HepG2 (cell line): Measurements from ENCODE around the gene ADH5. TPM values are rescaled to one million over a fixed set of nuclear protein-coding genes. Genes with fewer than 3 reads are reported as not detected.
A peak's percentile ranks its signal among the peaks of the same experiment; 100 is the strongest.
"Not testable (repeated sequence)": the region's sequence is repeated elsewhere in the genome, so short reads cannot be mapped to it uniquely, and the experiment has no call there.

Experiments used
- ATAC-seq: fragments of 200-7000 bp; cut with Tn5 transposase; 3 replicates; pipeline ENCODE4 v1.9.1; 2020; ENCODE audit warnings: mild to moderate bottlenecking, moderate library complexity
- BruUV-seq: library from RNA; stranded (reverse); fragments of 400-500 nt; replicated peaks from 2 replicates; lab custom pipeline; 2021; lab: Mats Ljungman, UMichigan
- CTCF ChIA-PET: fragments of 300-600 bp; formaldehyde crosslinking; extraction: SDS; loops from one replicate; lab custom pipeline; 2021; ENCODE audit warnings: low total read pairs, inconsistent platforms, low intra/inter-chr PET ratio; lab: Yijun Ruan, JAX
- POLR2A ChIA-PET: fragments of 350-600 bp; sonication (Branson Sonifier 250); formaldehyde crosslinking; loops from one replicate; lab custom pipeline; 2020; ENCODE audit warnings: antibody characterized with exemption, inconsistent platforms; lab: Yijun Ruan, JAX
- DNase-seq: peaks from one replicate; pipeline ENCODE4 v3.0.0-alpha.2; 2015; ENCODE audit warnings: low spot score
- FAIRE-seq: peaks from 3 replicates; lab custom pipeline; 2011; peaks lifted over from hg19 to GRCh38; lab: Jason Lieb, UNC
- H2AFZ ChIP-seq: one replicate; pipeline ENCODE4 v1.6.1; 2011; ENCODE audit warnings: low read length, inconsistent platforms
- H3K27ac ChIP-seq: fragments of 300-600 bp; 3 replicates; pipeline ENCODE4 v1.8.0; 2011; ENCODE audit warnings: mixed run types, mild to moderate bottlenecking, mixed read lengths, low read length, inconsistent platforms; ENCODE audit not compliant: insufficient read depth; ENCODE audit errors: extremely low read length
- H3K27me3 ChIP-seq, 2 experiments: fragments of 200-600 bp in 1 of 2; 2 replicates in 1 of 2; 3 replicates in 1 of 2; pipeline versions ENCODE4 v1.6.0 to v1.8.0; 2011; ENCODE audit warnings: low read length in 2 of 2, mild to moderate bottlenecking in 2 of 2, moderate library complexity in 2 of 2, inconsistent platforms in 1 of 2; ENCODE audit not compliant: insufficient read depth in 2 of 2, control insufficient read depth in 1 of 2
- H3K36me3 ChIP-seq, 2 experiments: fragments of 200-600 bp in 1 of 2; replicated peaks in 1 of 2; 2 replicates in 1 of 2; 3 replicates in 1 of 2; pipeline versions ENCODE4 v1.5.1 to v1.8.0; 2011; ENCODE audit warnings: low read length in 2 of 2, inconsistent platforms in 1 of 2; ENCODE audit not compliant: insufficient read depth in 2 of 2, control insufficient read depth in 1 of 2
- H3K4me1 ChIP-seq: 2 replicates; pipeline ENCODE4 v1.5.1; 2012; ENCODE audit warnings: low read length, inconsistent platforms; ENCODE audit not compliant: insufficient read depth
- H3K4me2 ChIP-seq: 2 replicates; pipeline ENCODE4 v1.6.0; 2011; ENCODE audit warnings: low read depth, low read length, inconsistent platforms
- H3K4me3 ChIP-seq, 3 experiments: fragments of 200-600 bp in 1 of 3; sonication (generic), shearing (Covaris generic) in 1 of 3; replicated peaks in 1 of 3; 2 replicates each; pipeline ENCODE4 v1.5.1; 2011 to 2016; ENCODE audit warnings: low read length in 3 of 3, inconsistent platforms in 2 of 3, low read depth in 2 of 3, mild to moderate bottlenecking in 2 of 3, control low read depth in 1 of 3, mixed read lengths in 1 of 3; ENCODE audit not compliant: insufficient read depth in 1 of 3
- H3K79me2 ChIP-seq: one replicate; pipeline ENCODE4 v1.6.1; 2011; ENCODE audit warnings: low read length, inconsistent platforms; ENCODE audit not compliant: insufficient read depth
- H3K9ac ChIP-seq: 2 replicates; pipeline ENCODE4 v1.6.0; 2011; ENCODE audit warnings: mild to moderate bottlenecking, low read depth, low read length, inconsistent platforms; ENCODE audit not compliant: insufficient read depth
- H3K9me3 ChIP-seq: 2 replicates; pipeline ENCODE4 v1.5.1; 2012; ENCODE audit warnings: mild to moderate bottlenecking, low read length
- H4K20me1 ChIP-seq: 2 replicates; pipeline ENCODE4 v1.6.0; 2011; ENCODE audit warnings: inconsistent platforms, mild to moderate bottlenecking, low read length, moderate library complexity; ENCODE audit not compliant: insufficient read depth
- ARID5B ChIP-seq: IDR thresholded peaks from 2 replicates; pipeline ENCODE4 v1.4.0; 2020; ENCODE audit warnings: mild to moderate bottlenecking, missing genetic modification reagents
- NR2F6 ChIP-seq, 2 experiments: IDR thresholded peaks; 2 replicates each; pipeline ENCODE4 v1.6.1; 2016; ENCODE audit warnings: antibody characterized with exemption in 1 of 2, mild to moderate bottlenecking in 1 of 2
- SALL1 ChIP-seq: sonication (generic); formaldehyde crosslinking; IDR thresholded peaks from 2 replicates; pipeline ENCODE4 v1.8.0; 2022; ENCODE audit warnings: mild to moderate bottlenecking, missing genetic modification reagents
- ZMYM4 ChIP-seq: sonication (generic); formaldehyde crosslinking; IDR thresholded peaks from 2 replicates; pipeline ENCODE4 v1.8.1; 2023; ENCODE audit warnings: mild to moderate bottlenecking, missing genetic modification reagents
- WGBS: methylation state at CpG from one replicate; pipeline ENCODE4 v1.1.6; 2017; ENCODE audit warnings: low lambda C conversion rate; 5-methylcytosine and 5-hydroxymethylcytosine counted together
- in situ Hi-C: cut with HindIII; loops from 2 replicates; pipeline ENCODE4 v1.10.0; 2017; ENCODE audit warnings: low pct_unique_long_range_greater_than_20kb; ENCODE audit not compliant: extremely low pct_ligation_motif_present
- intact Hi-C: fragments of 100-400 bp; cut with micrococcal nuclease; formaldehyde crosslinking; loops from one replicate; pipeline ENCODE4 v1.10.0; 2022; ENCODE audit not compliant: unreplicated experiment
- polyA plus RNA-seq, 8 experiments: library from polyadenylated mRNA; depleted of rRNA in 3 of 8; stranded (reverse) in 7 of 8; unstranded in 1 of 8; fragments of >200 nt; fragmentation: Illumina TruSeq in 4 of 8; extraction: Trizol in 4 of 8; gene quantifications; 2 replicates each; pipeline versions ENCODE4 v1.2.1 to v1.2.3, GENCODE V29; 2011 to 2016; ENCODE audit warnings: low read depth in 4 of 8, missing spikeins in 1 of 8, mixed read lengths in 1 of 8; ENCODE audit not compliant: insufficient read depth in 1 of 8
- total RNA-seq, 5 experiments: library from RNA; depleted of rRNA; stranded (reverse); fragments of >200 nt; fragmentation: Illumina TruSeq; extraction: Trizol; gene quantifications; 2 replicates each; pipeline ENCODE4 v1.2.3, GENCODE V29; 2016; ENCODE audit warnings: low read depth in 1 of 5
- TF ChIP-seq, protein P1 (sequence below): sonication (generic); formaldehyde crosslinking; IDR thresholded peaks from 2 replicates; pipeline ENCODE4 v1.5.1; 2020; ENCODE audit warnings: mild to moderate bottlenecking, missing genetic modification reagents, moderate library complexity
- TF ChIP-seq, protein P2 (sequence below): sonication (generic); formaldehyde crosslinking; IDR thresholded peaks from 2 replicates; pipeline ENCODE4 v1.4.0; 2020; ENCODE audit warnings: missing genetic modification reagents, mild to moderate bottlenecking, borderline replicate concordance

Gene ADH5
- total and polyA plus RNA-seq, 2 of the 13 experiments (the other 11 are each of a cell fraction or from before 2014, with no cell fraction given): 349 to 512 TPM

GRCh38 chr4:99117122-99117841 is 28.7 kb upstream of the ADH5 start:
- in situ Hi-C loops: loop anchor here (5.0 kb wide), 1 partner anchor 290 kb away; no protein-coding TSS in a partner anchor
- H3K4me3 ChIP-seq; H3K36me3 ChIP-seq; BruUV-seq; H3K4me2 ChIP-seq; FAIRE-seq; intact Hi-C loops; H3K79me2 ChIP-seq; H3K9ac ChIP-seq; H3K9me3 ChIP-seq; H3K27me3 ChIP-seq; H4K20me1 ChIP-seq; ATAC-seq; DNase-seq; H2AFZ ChIP-seq; TF ChIP-seq NR2F6 (IDR thresholded peaks at IDR 0.05): not testable (repeated sequence)
- Histone ChIP-seq H3K27ac (peak overlapping the region; percentile 43), H3K4me1 (peaks cover 19% of the 10 kb centered on the region)
- POLR2A ChIA-PET: interaction anchor here (1.1 to 1.8 kb wide), 4 partner anchors 27 to 287 kb away, joined by 3 to 15 read pairs (median 8); partner anchors contain the start of genes ADH4 and ADH5
- 84% methylated on average over 27 of the region's 29 CpGs for WGBS
- CTCF ChIA-PET: interaction anchor here (0.9 to 2.5 kb wide), 3 partner anchors 42 to 288 kb away, joined by 3 to 40 read pairs (median 3); no protein-coding TSS in a partner anchor
- TF ChIP-seq SALL1 (CRISPR knock-in tag) (peak; percentile 18; the same call in 1 of the 2 replicates), NR2F6 (CRISPR knock-in tag; IDR thresholded peaks at IDR 0.05) (0 out of 2 replicates have a peak, but pooled peaks have one; percentile 15), ZMYM4 (CRISPR knock-in tag) (peak; percentile 60), ARID5B (CRISPR knock-in tag) (peak; percentile 8; the same call in 1 of the 2 replicates)
- TF ChIP-seq, protein P1, sequence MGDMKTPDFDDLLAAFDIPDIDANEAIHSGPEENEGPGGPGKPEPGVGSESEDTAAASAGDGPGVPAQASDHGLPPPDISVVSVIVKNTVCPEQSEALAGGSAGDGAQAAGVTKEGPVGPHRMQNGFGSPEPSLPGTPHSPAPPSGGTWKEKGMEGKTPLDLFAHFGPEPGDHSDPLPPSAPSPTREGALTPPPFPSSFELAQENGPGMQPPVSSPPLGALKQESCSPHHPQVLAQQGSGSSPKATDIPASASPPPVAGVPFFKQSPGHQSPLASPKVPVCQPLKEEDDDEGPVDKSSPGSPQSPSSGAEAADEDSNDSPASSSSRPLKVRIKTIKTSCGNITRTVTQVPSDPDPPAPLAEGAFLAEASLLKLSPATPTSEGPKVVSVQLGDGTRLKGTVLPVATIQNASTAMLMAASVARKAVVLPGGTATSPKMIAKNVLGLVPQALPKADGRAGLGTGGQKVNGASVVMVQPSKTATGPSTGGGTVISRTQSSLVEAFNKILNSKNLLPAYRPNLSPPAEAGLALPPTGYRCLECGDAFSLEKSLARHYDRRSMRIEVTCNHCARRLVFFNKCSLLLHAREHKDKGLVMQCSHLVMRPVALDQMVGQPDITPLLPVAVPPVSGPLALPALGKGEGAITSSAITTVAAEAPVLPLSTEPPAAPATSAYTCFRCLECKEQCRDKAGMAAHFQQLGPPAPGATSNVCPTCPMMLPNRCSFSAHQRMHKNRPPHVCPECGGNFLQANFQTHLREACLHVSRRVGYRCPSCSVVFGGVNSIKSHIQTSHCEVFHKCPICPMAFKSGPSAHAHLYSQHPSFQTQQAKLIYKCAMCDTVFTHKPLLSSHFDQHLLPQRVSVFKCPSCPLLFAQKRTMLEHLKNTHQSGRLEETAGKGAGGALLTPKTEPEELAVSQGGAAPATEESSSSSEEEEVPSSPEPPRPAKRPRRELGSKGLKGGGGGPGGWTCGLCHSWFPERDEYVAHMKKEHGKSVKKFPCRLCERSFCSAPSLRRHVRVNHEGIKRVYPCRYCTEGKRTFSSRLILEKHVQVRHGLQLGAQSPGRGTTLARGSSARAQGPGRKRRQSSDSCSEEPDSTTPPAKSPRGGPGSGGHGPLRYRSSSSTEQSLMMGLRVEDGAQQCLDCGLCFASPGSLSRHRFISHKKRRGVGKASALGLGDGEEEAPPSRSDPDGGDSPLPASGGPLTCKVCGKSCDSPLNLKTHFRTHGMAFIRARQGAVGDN (CRISPR knock-in tag): peak; percentile 57
- TF ChIP-seq, protein P2, sequence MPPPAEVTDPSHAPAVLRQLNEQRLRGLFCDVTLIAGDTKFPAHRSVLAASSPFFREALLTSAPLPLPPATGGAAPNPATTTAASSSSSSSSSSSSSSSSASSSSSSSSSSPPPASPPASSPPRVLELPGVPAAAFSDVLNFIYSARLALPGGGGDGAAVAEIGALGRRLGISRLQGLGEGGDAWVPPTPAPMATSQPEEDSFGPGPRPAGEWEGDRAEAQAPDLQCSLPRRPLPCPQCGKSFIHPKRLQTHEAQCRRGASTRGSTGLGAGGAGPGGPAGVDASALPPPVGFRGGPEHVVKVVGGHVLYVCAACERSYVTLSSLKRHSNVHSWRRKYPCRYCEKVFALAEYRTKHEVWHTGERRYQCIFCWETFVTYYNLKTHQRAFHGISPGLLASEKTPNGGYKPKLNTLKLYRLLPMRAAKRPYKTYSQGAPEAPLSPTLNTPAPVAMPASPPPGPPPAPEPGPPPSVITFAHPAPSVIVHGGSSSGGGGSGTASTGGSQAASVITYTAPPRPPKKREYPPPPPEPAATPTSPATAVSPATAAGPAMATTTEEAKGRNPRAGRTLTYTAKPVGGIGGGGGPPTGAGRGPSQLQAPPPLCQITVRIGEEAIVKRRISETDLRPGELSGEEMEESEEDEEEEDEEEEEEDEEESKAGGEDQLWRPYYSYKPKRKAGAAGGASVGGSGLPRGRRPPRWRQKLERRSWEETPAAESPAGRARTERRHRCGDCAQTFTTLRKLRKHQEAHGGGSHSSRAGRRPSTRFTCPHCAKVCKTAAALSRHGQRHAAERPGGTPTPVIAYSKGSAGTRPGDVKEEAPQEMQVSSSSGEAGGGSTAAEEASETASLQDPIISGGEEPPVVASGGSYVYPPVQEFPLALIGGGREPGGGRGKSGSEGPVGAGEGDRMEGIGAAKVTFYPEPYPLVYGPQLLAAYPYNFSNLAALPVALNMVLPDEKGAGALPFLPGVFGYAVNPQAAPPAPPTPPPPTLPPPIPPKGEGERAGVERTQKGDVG: peak; percentile 39; the same call in 1 of the 2 replicates
